Spleen (tissue), 7 donors: ENCODE data around the gene XYLT1.

Experiments
- POLR2A ChIP-seq, 3 donors: fragments of 450-650 bp; IDR thresholded peaks; one replicate each; pipeline ENCODE4 v1.5.1; 2017; ENCODE audit warnings: antibody characterized with exemption in 3 of 3, mild to moderate bottlenecking in 1 of 3
- POLR2AphosphoS5 ChIP-seq, 3 donors: sonication (generic); formaldehyde crosslinking; IDR thresholded peaks; one replicate each; pipeline ENCODE4 v1.5.1; 2017; ENCODE audit warnings: antibody characterized with exemption in 3 of 3
- TF ChIP-seq, protein P1 (sequence below), 11 experiments: fragments of 200-600 bp in 7 of 11; fragments of 450-650 bp in 4 of 11; sonication (generic) in 4 of 11; IDR thresholded peaks in 8 of 11; conservative IDR thresholded peaks in 3 of 11; 1 replicate in 7 of 11; 2 replicates in 4 of 11; pipeline versions ENCODE4 v1.4.0 to v1.8.0; 2016 to 2021; ENCODE audit warnings: antibody characterized with exemption in 11 of 11, inconsistent platforms in 4 of 11, mild to moderate bottlenecking in 1 of 11
- donor health status: DM: no; HTN: no; CAD: no; lungs with moderate emphysema.
- donor health status: DM: no; HTN: no; CAD: no.
- donor health status: DM: no; HTN: no; CAD: no.

DNA sequence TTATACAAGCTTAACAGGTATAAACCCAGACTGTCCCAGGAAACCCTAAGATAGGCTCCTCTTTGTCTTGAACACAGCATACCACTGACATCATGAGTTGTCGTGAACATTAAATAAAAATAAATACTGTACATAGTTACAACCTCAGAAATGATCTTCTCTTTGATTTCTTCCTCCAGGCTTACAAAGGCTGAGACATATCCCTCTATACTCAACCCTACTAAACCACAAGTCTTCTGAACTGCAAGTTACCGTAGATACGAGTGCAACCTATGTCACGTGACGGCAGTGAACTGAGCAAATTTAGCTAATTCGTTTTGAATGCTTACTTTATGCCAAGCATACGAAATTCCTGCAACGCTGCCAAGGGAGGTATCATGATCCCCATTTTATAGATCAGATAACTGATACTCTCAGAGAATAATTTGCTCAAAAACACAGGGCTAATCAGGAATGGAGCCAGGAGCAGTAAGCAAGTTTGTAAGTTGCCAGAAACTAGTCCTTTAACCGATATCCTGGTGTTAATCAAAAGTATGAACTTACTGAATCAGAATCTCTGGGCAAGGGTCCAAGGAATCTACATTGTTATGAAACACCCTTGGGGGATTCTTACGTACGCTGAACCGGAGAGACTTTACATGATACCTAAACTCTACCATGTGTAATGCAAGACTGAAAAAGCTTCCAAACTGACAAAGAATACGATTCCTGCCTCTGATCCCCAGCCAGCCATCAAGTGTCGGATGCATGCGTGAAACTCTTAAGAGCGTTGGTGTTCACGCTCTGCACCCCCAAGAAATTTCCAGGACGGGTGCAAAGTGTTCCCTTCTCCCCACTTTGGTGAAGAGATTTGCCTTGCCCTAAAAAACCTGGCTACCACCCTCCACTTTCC lies 106.2 kb downstream of the XYLT1 start:
- TF ChIP-seq POLR2A (IDR thresholded peaks at IDR 0.05), result no peak
- TF ChIP-seq POLR2AphosphoS5 (IDR thresholded peaks at IDR 0.05), result no peak
- TF ChIP-seq, protein P1, sequence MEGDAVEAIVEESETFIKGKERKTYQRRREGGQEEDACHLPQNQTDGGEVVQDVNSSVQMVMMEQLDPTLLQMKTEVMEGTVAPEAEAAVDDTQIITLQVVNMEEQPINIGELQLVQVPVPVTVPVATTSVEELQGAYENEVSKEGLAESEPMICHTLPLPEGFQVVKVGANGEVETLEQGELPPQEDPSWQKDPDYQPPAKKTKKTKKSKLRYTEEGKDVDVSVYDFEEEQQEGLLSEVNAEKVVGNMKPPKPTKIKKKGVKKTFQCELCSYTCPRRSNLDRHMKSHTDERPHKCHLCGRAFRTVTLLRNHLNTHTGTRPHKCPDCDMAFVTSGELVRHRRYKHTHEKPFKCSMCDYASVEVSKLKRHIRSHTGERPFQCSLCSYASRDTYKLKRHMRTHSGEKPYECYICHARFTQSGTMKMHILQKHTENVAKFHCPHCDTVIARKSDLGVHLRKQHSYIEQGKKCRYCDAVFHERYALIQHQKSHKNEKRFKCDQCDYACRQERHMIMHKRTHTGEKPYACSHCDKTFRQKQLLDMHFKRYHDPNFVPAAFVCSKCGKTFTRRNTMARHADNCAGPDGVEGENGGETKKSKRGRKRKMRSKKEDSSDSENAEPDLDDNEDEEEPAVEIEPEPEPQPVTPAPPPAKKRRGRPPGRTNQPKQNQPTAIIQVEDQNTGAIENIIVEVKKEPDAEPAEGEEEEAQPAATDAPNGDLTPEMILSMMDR (IDR thresholded peaks at IDR 0.05 in 8 of 11, conservative IDR thresholded peaks at IDR 0.05 in 3 of 11), result no peak
